M059J (cell line): ENCODE results near the gene FXR2. TPM values are rescaled to one million over a fixed set of nuclear protein-coding genes. Genes with fewer than 3 reads are reported as not detected.
A peak's percentile ranks its signal among the peaks of the same experiment; 100 is the strongest.

Experiments used
- DNase-seq: peaks from one replicate; pipeline ENCODE4 v3.0.0-alpha.2; 2012; ENCODE audit warnings: low read depth
- total RNA-seq: library from RNA; depleted of rRNA; stranded (reverse); fragments of >200 nt; shearing (Covaris generic); gene quantifications from 2 replicates; pipeline ENCODE4 v1.2.3, GENCODE V29; 2014; rRNA removed

Gene FXR2
- total RNA-seq, 1 experiment from 2014 or later = 51.7 TPM

DNA sequence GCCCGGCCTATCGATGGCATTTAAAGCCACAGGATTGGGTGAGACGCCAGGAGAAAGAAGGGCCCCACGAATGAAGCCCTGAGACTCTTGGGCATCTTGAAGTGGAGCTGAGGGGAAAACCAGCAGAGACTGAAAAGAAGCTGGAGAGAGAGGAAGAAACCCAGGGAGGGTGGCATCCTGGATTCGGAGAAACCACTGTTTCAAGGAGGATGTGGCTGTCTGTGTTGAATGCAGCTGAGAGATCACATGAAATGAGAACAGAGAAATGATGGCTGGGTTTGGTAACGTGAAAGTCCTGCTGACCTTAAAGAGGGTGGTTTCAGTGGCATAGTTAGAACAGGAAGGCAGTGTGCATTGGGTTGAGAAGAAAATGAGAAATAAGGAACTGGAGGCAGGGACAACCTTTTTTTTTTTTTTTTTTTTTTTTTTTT, 62.1 kb downstream of the FXR2 start:
- DNase-seq = no peak

GRCh38 chr17:7551396-7551795, 63.3 kb downstream of the FXR2 start:
- no peak for DNase-seq

DNA sequence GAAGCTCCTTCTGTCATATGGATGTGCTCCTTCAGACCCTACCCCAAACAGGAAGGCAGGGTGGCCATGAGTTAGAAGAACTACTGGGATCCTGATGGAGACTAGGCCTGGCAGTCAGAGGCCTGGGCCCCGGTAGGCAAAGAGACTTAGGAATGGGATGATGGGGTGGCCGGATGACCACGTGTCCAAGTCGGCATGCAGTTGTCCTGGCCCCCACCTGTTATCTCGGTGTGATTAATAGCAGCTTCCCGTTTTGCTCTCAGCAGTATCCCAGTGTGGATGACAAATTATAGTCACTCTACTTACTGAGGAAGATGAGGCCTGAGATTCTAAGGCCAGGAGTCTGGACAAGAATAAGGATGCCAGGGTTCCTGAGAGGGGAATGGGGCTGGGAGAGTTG, 64.4 kb downstream of the FXR2 start:
- no peak for DNase-seq

GRCh38 chr17:7549401-7550055, 65.2 kb downstream of the FXR2 start:
- DNase-seq = no peak

DNA sequence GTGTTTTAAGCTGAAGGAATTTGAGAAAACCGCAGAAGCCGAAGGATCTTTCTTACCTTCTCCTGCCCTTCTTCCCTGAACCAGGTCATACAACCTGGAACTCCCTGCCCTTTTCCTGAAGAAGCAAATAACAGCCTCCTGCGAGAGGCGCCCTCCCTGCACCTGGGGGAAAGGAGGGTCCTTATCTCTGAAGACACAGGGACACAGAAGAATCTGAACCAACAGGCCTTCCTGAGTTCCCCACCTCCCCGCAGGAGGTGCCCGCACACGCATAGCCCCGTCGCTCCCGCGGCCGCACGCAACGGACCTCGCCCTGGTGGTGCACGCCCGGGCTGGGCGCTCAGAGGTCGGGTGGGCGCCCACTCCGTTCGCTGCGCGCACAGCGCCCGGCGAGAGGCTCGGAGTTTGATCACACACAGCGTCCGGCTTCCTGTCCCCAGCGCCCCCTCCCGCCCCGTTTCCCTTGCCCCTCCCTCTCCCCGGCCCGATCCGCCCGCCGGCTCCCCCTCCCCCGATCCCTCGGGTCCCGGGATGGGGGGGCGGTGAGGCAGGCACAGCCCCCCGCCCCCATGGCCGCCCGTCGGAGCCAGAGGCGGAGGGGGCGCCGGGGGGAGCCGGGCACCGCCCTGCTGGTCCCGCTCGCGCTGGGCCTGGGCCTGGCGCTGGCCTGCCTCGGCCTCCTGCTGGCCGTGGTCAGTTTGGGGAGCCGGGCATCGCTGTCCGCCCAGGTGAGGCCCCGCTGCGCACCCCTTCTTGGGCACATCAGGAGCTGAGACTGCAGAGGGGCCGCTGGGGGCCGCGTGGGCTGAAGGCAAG, 65.9 kb downstream of the FXR2 start, which contains the start of gene TNFSF12:
TSS of gene TNFSF12 (plus strand) at position 474 of the 816 bp plus-strand sequence. CDS start at position 570, 96 bp downstream.
- peak; percentile 36 for DNase-seq

- no peak for DNase-seq
Observed at GRCh38 chr17:7544911-7545310, 69.8 kb downstream of the FXR2 start.

Other genes with a start within 250 kb of the FXR2 start
- 0.62 and 0.67 TPM in 2 replicates for gene TNK1, start 233.8 kb downstream of the FXR2 start, total RNA-seq
- 17.0 and 29.2 TPM in 2 replicates for gene PLSCR3, start 220.4 kb downstream of the FXR2 start, total RNA-seq
- gene TMEM256, start 210.8 kb downstream of the FXR2 start, total RNA-seq = 122 and 146 TPM in 2 replicates
- 8.9 and 16.5 TPM in 2 replicates for gene NLGN2, start 207.1 kb downstream of the FXR2 start, total RNA-seq
- gene SPEM1, start 194.6 kb downstream of the FXR2 start, total RNA-seq = not detected in 2 replicates
- gene SPEM2, start 189.3 kb downstream of the FXR2 start, total RNA-seq = not detected in 2 replicates
- not detected in 2 replicates for gene SPEM3, start 186.0 kb downstream of the FXR2 start, total RNA-seq
- 5.3 and 10.0 TPM in 2 replicates for gene TMEM102, start 179.5 kb downstream of the FXR2 start, total RNA-seq
- gene FGF11, start 175.4 kb downstream of the FXR2 start, total RNA-seq = 3.7 and 5.0 TPM in 2 replicates
- gene CHRNB1, start 169.8 kb downstream of the FXR2 start, total RNA-seq = 10.7 and 16.6 TPM in 2 replicates
- gene ZBTB4, start 135.3 kb downstream of the FXR2 start, total RNA-seq = 13.9 and 26.7 TPM in 2 replicates
- gene SLC35G6, start 133.5 kb downstream of the FXR2 start, total RNA-seq = not detected in 2 replicates
- 15.2 and 26.1 TPM in 2 replicates for gene POLR2A, start 130.5 kb downstream of the FXR2 start, total RNA-seq
- 13.3 and 20.3 TPM in 2 replicates for gene TNFSF12, start 65.8 kb downstream of the FXR2 start, total RNA-seq
- gene TNFSF13, start 56.1 kb downstream of the FXR2 start, total RNA-seq = 3.2 and 4.2 TPM in 2 replicates
- 75.1 and 88.2 TPM in 2 replicates for gene SENP3, start 53.0 kb downstream of the FXR2 start, total RNA-seq
- 120 and 147 TPM in 2 replicates for gene CD68, start 35.3 kb downstream of the FXR2 start, total RNA-seq
- 216 and 398 TPM in 2 replicates for gene MPDU1, start 31.0 kb downstream of the FXR2 start, total RNA-seq
- not detected in 2 replicates for gene SOX15, start 24.8 kb downstream of the FXR2 start, total RNA-seq
- 36.3 and 37.4 TPM in 2 replicates for gene SAT2, start 12.9 kb upstream of the FXR2 start, total RNA-seq
- not detected in 2 replicates for gene SHBG, start 15.2 kb upstream of the FXR2 start, total RNA-seq
- gene ATP1B2, start 36.0 kb upstream of the FXR2 start, total RNA-seq = 0.10 TPM in 1 of 2 replicates, not detected in the other
- gene TP53, start 72.6 kb upstream of the FXR2 start, total RNA-seq = 73.1 and 79.1 TPM in 2 replicates
- gene WRAP53, start 73.6 kb upstream of the FXR2 start, total RNA-seq = 14.2 and 20.3 TPM in 2 replicates
- gene EFNB3, start 90.3 kb upstream of the FXR2 start, total RNA-seq = 1.1 TPM in 2 replicates
- 0.02 TPM in 1 of 2 replicates, not detected in the other for gene DNAH2, start 102.8 kb upstream of the FXR2 start, total RNA-seq
- 0.59 and 3.2 TPM in 2 replicates for gene KDM6B, start 219.3 kb upstream of the FXR2 start, total RNA-seq
- gene TMEM88, start 240.2 kb upstream of the FXR2 start, total RNA-seq = 0.49 TPM in 1 of 2 replicates, not detected in the other
- gene NAA38, start 242.7 kb upstream of the FXR2 start, total RNA-seq = 49.4 and 68.2 TPM in 2 replicates
- 6.6 and 14.2 TPM in 2 replicates for gene CYB5D1, start 243.1 kb upstream of the FXR2 start, total RNA-seq